Measurements from ENCODE around the gene TOX3.

The TOX3 gene

GRCh38 chr16:52538511-52538910 lies 8.4 kb downstream of the TOX3 start:
- no peak for DNase-seq (ENCODE audit: low read depth)
- no peak for TF ChIP-seq CTCF (conservative IDR thresholded peaks at IDR 0.05; ENCODE audit: low read depth, low read length)
- H3K4me3 ChIP-seq (ENCODE audit: low read length), result no peak overlapping the region

GRCh38 chr16:52537516-52537915 lies 9.4 kb downstream of the TOX3 start:
- no peak for TF ChIP-seq CTCF (conservative IDR thresholded peaks at IDR 0.05; ENCODE audit: low read depth, low read length)
- H3K4me3 ChIP-seq (ENCODE audit: low read length), result no peak overlapping the region
- DNase-seq (ENCODE audit: low read depth), result no peak

- DNase-seq (ENCODE audit: low read depth), result no peak
- H3K4me3 ChIP-seq (ENCODE audit: low read length), result no peak overlapping the region
- TF ChIP-seq CTCF (conservative IDR thresholded peaks at IDR 0.05; ENCODE audit: low read depth, low read length), result no peak
Observed at GRCh38 chr16:52535076-52535475, 11.9 kb downstream of the TOX3 start.

- TF ChIP-seq CTCF (conservative IDR thresholded peaks at IDR 0.05; ENCODE audit: low read depth, low read length), result no peak
- no peak overlapping the region for H3K4me3 ChIP-seq (ENCODE audit: low read length)
- DNase-seq (ENCODE audit: low read depth), result no peak
Observed at GRCh38 chr16:52533296-52533695, 13.6 kb downstream of the TOX3 start.

- TF ChIP-seq CTCF (conservative IDR thresholded peaks at IDR 0.05; ENCODE audit: low read depth, low read length), result no peak
- no peak for DNase-seq (ENCODE audit: low read depth)
- no peak overlapping the region for H3K4me3 ChIP-seq (ENCODE audit: low read length)
Observed at GRCh38 chr16:52532384-52532783, 14.6 kb downstream of the TOX3 start.

GRCh38 chr16:52529226-52529625 lies 17.7 kb downstream of the TOX3 start:
- no peak for DNase-seq (ENCODE audit: low read depth)
- no peak for TF ChIP-seq CTCF (conservative IDR thresholded peaks at IDR 0.05; ENCODE audit: low read depth, low read length)
- H3K4me3 ChIP-seq (ENCODE audit: low read length), result no peak overlapping the region

GRCh38 chr16:52528393-52529065 lies 18.4 kb downstream of the TOX3 start:
- no peak for DNase-seq (ENCODE audit: low read depth)
- TF ChIP-seq CTCF (conservative IDR thresholded peaks at IDR 0.05; ENCODE audit: low read depth, low read length), result no peak
- H3K4me3 ChIP-seq (ENCODE audit: low read length), result no peak overlapping the region
